ENCODE measurements around the gene MIGA2. TPM values are rescaled to one million over a fixed set of nuclear protein-coding genes. Genes with fewer than 3 reads are reported as not detected.

MIGA2 gene
- total RNA-seq, 1 donor from 2014 or later = 12.0 TPM

GRCh38 chr9:129010267-129010975 is 26.0 kb upstream of the MIGA2 start:
- H3K27ac ChIP-seq (ENCODE audit: low read depth, low read length) = no peak overlapping the region
- no peak overlapping the region for H3K4me3 ChIP-seq (ENCODE audit: low read length in 3 of 3)
- H3K9me3 ChIP-seq (ENCODE audit: control insufficient read depth in 3 of 3, low read length in 3 of 3) = no peaks in the 10 kb centered on the region
- peaks cover 47 to 53% (median 50%) of the 10 kb centered on the region in 3 donors for H3K36me3 ChIP-seq (ENCODE audit: control insufficient read depth in 3 of 3, insufficient read depth in 3 of 3, low read length in 3 of 3)
- H3K9ac ChIP-seq (ENCODE audit: low read depth in 1 of 3, low read length in 3 of 3) = no peak overlapping the region
- H3K27me3 ChIP-seq (ENCODE audit: control insufficient read depth in 3 of 3, insufficient read depth in 3 of 3, low read length in 3 of 3) = no peaks in the 10 kb centered on the region
- peaks cover 21 to 32% (median 31%) of the 10 kb centered on the region in 3 donors for H3K4me1 ChIP-seq (ENCODE audit: control insufficient read depth in 3 of 3, insufficient read depth in 3 of 3, low read length in 3 of 3)

- Histone ChIP-seq H3K36me3 (ENCODE audit: control insufficient read depth in 3 of 3, insufficient read depth in 3 of 3, low read length in 3 of 3) (peaks cover 44 to 49% (median 44%) of the 10 kb centered on the region in 3 donors), H3K9me3 (ENCODE audit: control insufficient read depth in 3 of 3, low read length in 3 of 3) (no peaks in the 10 kb centered on the region), H3K27me3 (ENCODE audit: control insufficient read depth in 3 of 3, insufficient read depth in 3 of 3, low read length in 3 of 3) (no peaks in the 10 kb centered on the region), H3K9ac (ENCODE audit: low read depth in 1 of 3, low read length in 3 of 3) (no peak overlapping the region), H3K4me3 (ENCODE audit: low read length in 3 of 3) (no peak overlapping the region), H3K4me1 (ENCODE audit: control insufficient read depth in 3 of 3, insufficient read depth in 3 of 3, low read length in 3 of 3) (peaks cover 21 to 27% (median 27%) of the 10 kb centered on the region in 3 donors), H3K27ac (ENCODE audit: low read depth, low read length) (no peak overlapping the region)
Observed at GRCh38 chr9:129011170-129011569, 25.3 kb upstream of the MIGA2 start.

- H3K9me3 ChIP-seq (ENCODE audit: control insufficient read depth in 3 of 3, low read length in 3 of 3) = no peaks in the 10 kb centered on the region
- peaks cover 17 to 22% (median 21%) of the 10 kb centered on the region in 3 donors for H3K4me1 ChIP-seq (ENCODE audit: control insufficient read depth in 3 of 3, insufficient read depth in 3 of 3, low read length in 3 of 3)
- H3K4me3 ChIP-seq (ENCODE audit: low read length in 3 of 3) = no peak overlapping the region
- peak overlapping the region in 1 of 3 donors; percentile 14 for H3K9ac ChIP-seq (ENCODE audit: low read depth in 1 of 3, low read length in 3 of 3)
- no peaks in the 10 kb centered on the region for H3K27me3 ChIP-seq (ENCODE audit: control insufficient read depth in 3 of 3, insufficient read depth in 3 of 3, low read length in 3 of 3)
- no peak overlapping the region for H3K27ac ChIP-seq (ENCODE audit: low read depth, low read length)
- peaks cover 39 to 48% (median 43%) of the 10 kb centered on the region in 3 donors for H3K36me3 ChIP-seq (ENCODE audit: control insufficient read depth in 3 of 3, insufficient read depth in 3 of 3, low read length in 3 of 3)
Observed at GRCh38 chr9:129011761-129012181, 24.7 kb upstream of the MIGA2 start.

GRCh38 chr9:129012343-129012742 is 24.1 kb upstream of the MIGA2 start:
- H3K27me3 ChIP-seq (ENCODE audit: control insufficient read depth in 3 of 3, insufficient read depth in 3 of 3, low read length in 3 of 3) = no peaks in the 10 kb centered on the region
- peaks cover 39 to 48% (median 44%) of the 10 kb centered on the region in 3 donors for H3K36me3 ChIP-seq (ENCODE audit: control insufficient read depth in 3 of 3, insufficient read depth in 3 of 3, low read length in 3 of 3)
- no peaks in the 10 kb centered on the region for H3K9me3 ChIP-seq (ENCODE audit: control insufficient read depth in 3 of 3, low read length in 3 of 3)
- H3K27ac ChIP-seq (ENCODE audit: low read depth, low read length) = no peak overlapping the region
- no peak overlapping the region for H3K9ac ChIP-seq (ENCODE audit: low read depth in 1 of 3, low read length in 3 of 3)
- peaks cover 11 to 16% (median 15%) of the 10 kb centered on the region in 3 donors for H3K4me1 ChIP-seq (ENCODE audit: control insufficient read depth in 3 of 3, insufficient read depth in 3 of 3, low read length in 3 of 3)
- no peak overlapping the region for H3K4me3 ChIP-seq (ENCODE audit: low read length in 3 of 3)

- Histone ChIP-seq H3K9me3 (ENCODE audit: control insufficient read depth in 3 of 3, low read length in 3 of 3) (no peaks in the 10 kb centered on the region), H3K4me3 (ENCODE audit: low read length in 3 of 3) (no peak overlapping the region)
Observed at GRCh38 chr9:129012893-129013448, 23.5 kb upstream of the MIGA2 start.

GRCh38 chr9:129013674-129014073 is 22.8 kb upstream of the MIGA2 start:
- Histone ChIP-seq H3K9ac (ENCODE audit: low read depth in 1 of 3, low read length in 3 of 3) (no peak overlapping the region), H3K27ac (ENCODE audit: low read depth, low read length) (no peak overlapping the region), H3K36me3 (ENCODE audit: control insufficient read depth in 3 of 3, insufficient read depth in 3 of 3, low read length in 3 of 3) (peaks cover 35 to 44% (median 44%) of the 10 kb centered on the region in 3 donors)

More at GRCh38 chr9:129012893-129013448, 23.5 kb upstream of the MIGA2 start:
- H3K27ac ChIP-seq (ENCODE audit: low read depth, low read length) = no peak overlapping the region
- no peaks in the 10 kb centered on the region for H3K27me3 ChIP-seq (ENCODE audit: control insufficient read depth in 3 of 3, insufficient read depth in 3 of 3, low read length in 3 of 3)
- peaks cover 7 to 10% (median 9%) of the 10 kb centered on the region in 3 donors for H3K4me1 ChIP-seq (ENCODE audit: control insufficient read depth in 3 of 3, insufficient read depth in 3 of 3, low read length in 3 of 3)
- no peak overlapping the region for H3K9ac ChIP-seq (ENCODE audit: low read depth in 1 of 3, low read length in 3 of 3)
- peaks cover 39 to 48% (median 44%) of the 10 kb centered on the region in 3 donors for H3K36me3 ChIP-seq (ENCODE audit: control insufficient read depth in 3 of 3, insufficient read depth in 3 of 3, low read length in 3 of 3)

GRCh38 chr9:129014124-129014523 is 22.3 kb upstream of the MIGA2 start:
- H3K27me3 ChIP-seq (ENCODE audit: control insufficient read depth in 3 of 3, insufficient read depth in 3 of 3, low read length in 3 of 3) = no peaks in the 10 kb centered on the region
- no peaks in the 10 kb centered on the region for H3K4me1 ChIP-seq (ENCODE audit: control insufficient read depth in 3 of 3, insufficient read depth in 3 of 3, low read length in 3 of 3)
- no peaks in the 10 kb centered on the region for H3K9me3 ChIP-seq (ENCODE audit: control insufficient read depth in 3 of 3, low read length in 3 of 3)
- no peak overlapping the region for H3K27ac ChIP-seq (ENCODE audit: low read depth, low read length)
- peaks cover 34 to 46% (median 40%) of the 10 kb centered on the region in 3 donors for H3K36me3 ChIP-seq (ENCODE audit: control insufficient read depth in 3 of 3, insufficient read depth in 3 of 3, low read length in 3 of 3)
- H3K9ac ChIP-seq (ENCODE audit: low read depth in 1 of 3, low read length in 3 of 3) = no peak overlapping the region
- no peak overlapping the region for H3K4me3 ChIP-seq (ENCODE audit: low read length in 3 of 3)

More at GRCh38 chr9:129013674-129014073, 22.8 kb upstream of the MIGA2 start:
- Histone ChIP-seq H3K27me3 (ENCODE audit: control insufficient read depth in 3 of 3, insufficient read depth in 3 of 3, low read length in 3 of 3) (no peaks in the 10 kb centered on the region), H3K9me3 (ENCODE audit: control insufficient read depth in 3 of 3, low read length in 3 of 3) (no peaks in the 10 kb centered on the region), H3K4me3 (ENCODE audit: low read length in 3 of 3) (no peak overlapping the region), H3K4me1 (ENCODE audit: control insufficient read depth in 3 of 3, insufficient read depth in 3 of 3, low read length in 3 of 3) (peaks cover 0 to 3% (median 3%) of the 10 kb centered on the region in 3 donors)

GRCh38 chr9:129014608-129015007 is 21.8 kb upstream of the MIGA2 start:
- H3K36me3 ChIP-seq (ENCODE audit: control insufficient read depth in 3 of 3, insufficient read depth in 3 of 3, low read length in 3 of 3) = peaks cover 33 to 46% (median 38%) of the 10 kb centered on the region in 3 donors
- H3K27me3 ChIP-seq (ENCODE audit: control insufficient read depth in 3 of 3, insufficient read depth in 3 of 3, low read length in 3 of 3) = no peaks in the 10 kb centered on the region
- H3K9ac ChIP-seq (ENCODE audit: low read depth in 1 of 3, low read length in 3 of 3) = no peak overlapping the region
- H3K4me1 ChIP-seq (ENCODE audit: control insufficient read depth in 3 of 3, insufficient read depth in 3 of 3, low read length in 3 of 3) = no peaks in the 10 kb centered on the region
- H3K9me3 ChIP-seq (ENCODE audit: control insufficient read depth in 3 of 3, low read length in 3 of 3) = no peaks in the 10 kb centered on the region
- no peak overlapping the region for H3K4me3 ChIP-seq (ENCODE audit: low read length in 3 of 3)
- H3K27ac ChIP-seq (ENCODE audit: low read depth, low read length) = no peak overlapping the region

GRCh38 chr9:129021091-129021490 is 15.3 kb upstream of the MIGA2 start:
- Histone ChIP-seq H3K36me3 (ENCODE audit: control insufficient read depth in 3 of 3, insufficient read depth in 3 of 3, low read length in 3 of 3) (peaks cover 0 to 5% (median 3%) of the 10 kb centered on the region in 3 donors), H3K4me1 (ENCODE audit: control insufficient read depth in 3 of 3, insufficient read depth in 3 of 3, low read length in 3 of 3) (peaks cover 11 to 23% (median 16%) of the 10 kb centered on the region in 3 donors), H3K9me3 (ENCODE audit: control insufficient read depth in 3 of 3, low read length in 3 of 3) (no peaks in the 10 kb centered on the region), H3K9ac (ENCODE audit: low read depth in 1 of 3, low read length in 3 of 3) (peak overlapping the region in 1 of 3 donors; percentile 3), H3K27me3 (ENCODE audit: control insufficient read depth in 3 of 3, insufficient read depth in 3 of 3, low read length in 3 of 3) (no peaks in the 10 kb centered on the region), H3K27ac (ENCODE audit: low read depth, low read length) (no peak overlapping the region), H3K4me3 (ENCODE audit: low read length in 3 of 3) (no peak overlapping the region)

- Histone ChIP-seq H3K9ac (ENCODE audit: low read depth in 1 of 3, low read length in 3 of 3) (no peak overlapping the region), H3K9me3 (ENCODE audit: control insufficient read depth in 3 of 3, low read length in 3 of 3) (no peaks in the 10 kb centered on the region), H3K36me3 (ENCODE audit: control insufficient read depth in 3 of 3, insufficient read depth in 3 of 3, low read length in 3 of 3) (peaks cover 0 to 5% (median 3%) of the 10 kb centered on the region in 3 donors), H3K4me3 (ENCODE audit: low read length in 3 of 3) (no peak overlapping the region), H3K27me3 (ENCODE audit: control insufficient read depth in 3 of 3, insufficient read depth in 3 of 3, low read length in 3 of 3) (no peaks in the 10 kb centered on the region), H3K4me1 (ENCODE audit: control insufficient read depth in 3 of 3, insufficient read depth in 3 of 3, low read length in 3 of 3) (peaks cover 15 to 31% (median 24%) of the 10 kb centered on the region in 3 donors), H3K27ac (ENCODE audit: low read depth, low read length) (no peak overlapping the region)
Observed at GRCh38 chr9:129022037-129022436, 14.4 kb upstream of the MIGA2 start.
